SK-N-MC (cell line): ENCODE results near the gene RAB8A.
"Not testable (repeated sequence)": the region's sequence is repeated elsewhere in the genome, so short reads cannot be mapped to it uniquely, and the experiment has no call there.

Experiments
- DNase-seq: peaks from one replicate; pipeline ENCODE4 v3.0.0-alpha.2; 2011; ENCODE audit warnings: low read depth, low spot score
- H3K27ac ChIP-seq: fragments of 200-600 bp; sonication (generic); 2 replicates; pipeline ENCODE4 v1.5.1; 2016; ENCODE audit warnings: mixed run types
- H3K36me3 ChIP-seq: fragments of 200-600 bp; sonication (generic); 2 replicates; pipeline ENCODE4 v1.6.1; 2017; ENCODE audit warnings: antibody characterized with exemption, low read length, mixed read lengths; ENCODE audit not compliant: insufficient read depth
- H3K4me3 ChIP-seq: fragments of 200-600 bp; sonication (generic); 2 replicates; pipeline ENCODE4 v1.5.1; 2016
- H3K9ac ChIP-seq: fragments of 200-600 bp; sonication (generic); 2 replicates; pipeline ENCODE4 v1.8.0; 2017; ENCODE audit warnings: mixed run types, mixed read lengths; ENCODE audit not compliant: insufficient read length
- H3K9me3 ChIP-seq: fragments of 200-600 bp; sonication (generic); 2 replicates; pipeline ENCODE4 v1.6.1; 2017; ENCODE audit warnings: low read depth, mild to moderate bottlenecking, antibody characterized with exemption, low read length, moderate library complexity, mixed read lengths
- EZH2 ChIP-seq: fragments of 200-600 bp; sonication (generic); IDR thresholded peaks from one replicate; pipeline ENCODE4 v1.6.1; 2017; ENCODE audit warnings: antibody characterized with exemption
- FOXP2 ChIP-seq: optimal IDR thresholded peaks from 2 replicates; pipeline ENCODE3; 2011; ENCODE audit warnings: mild to moderate bottlenecking, moderate library complexity; ENCODE audit not compliant: insufficient read depth; ENCODE audit errors: extremely low read length, control extremely low read depth
- POLR2AphosphoS5 ChIP-seq: IDR thresholded peaks from 2 replicates; pipeline ENCODE4 v1.6.1; 2012; ENCODE audit warnings: mild to moderate bottlenecking, low read depth, low read length, borderline replicate concordance

The RAB8A gene

GRCh38 chr19:16076154-16076957, 35.3 kb upstream of the RAB8A start, which contains the start of gene TPM4:
TSS of gene TPM4 (plus strand) at chr19:16076495. CDS start at chr19:16076566, 71 bp downstream.
- Histone ChIP-seq H3K27ac (peak within 1 kb of the TSS; percentile 100), H3K4me3 (peak within 1 kb of the TSS; percentile 87), H3K9me3 (no peaks in the 10 kb centered on the region), H3K36me3 (peaks cover 18% of the 10 kb centered on the region), H3K9ac (peak within 1 kb of the TSS; percentile 99)
- no peak for DNase-seq
- TF ChIP-seq POLR2AphosphoS5 (peak; percentile 19; the same call in 1 of the 2 replicates), FOXP2 (no peak)

- no peak for DNase-seq
- H3K9ac ChIP-seq: peak overlapping the region; percentile 99
- peak overlapping the region; percentile 100 for H3K27ac ChIP-seq
- H3K36me3 ChIP-seq: peaks cover 25% of the 10 kb centered on the region
- peak overlapping the region; percentile 87 for H3K4me3 ChIP-seq
- TF ChIP-seq EZH2: no peak
- TF ChIP-seq POLR2AphosphoS5: no peak
- TF ChIP-seq FOXP2: no peak
- no peaks in the 10 kb centered on the region for H3K9me3 ChIP-seq
These were observed 34.6 kb upstream of the RAB8A start for GRCh38 chr19:16076958-16077611.

- no peak for TF ChIP-seq POLR2AphosphoS5
- TF ChIP-seq FOXP2: no peak
- TF ChIP-seq EZH2: no peak
- Histone ChIP-seq H3K4me3 (peak overlapping the region; percentile 87), H3K36me3 (peaks cover 36% of the 10 kb centered on the region)
These were observed 33.5 kb upstream of the RAB8A start for GRCh38 chr19:16077984-16078758.

GRCh38 chr19:16078759-16079707, 32.7 kb upstream of the RAB8A start:
- DNase-seq: peak; percentile 94
- Histone ChIP-seq H3K4me3 (peak overlapping the region; percentile 87), H3K9ac (peak overlapping the region; percentile 99), H3K36me3 (peaks cover 44% of the 10 kb centered on the region), H3K9me3 (no peaks in the 10 kb centered on the region), H3K27ac (peak overlapping the region; percentile 100)
- TF ChIP-seq POLR2AphosphoS5 (no peak; the same call in 1 of the 2 replicates), FOXP2 (peak; percentile 41)

More at GRCh38 chr19:16077984-16078758, 33.5 kb upstream of the RAB8A start:
- Histone ChIP-seq H3K27ac (peak overlapping the region; percentile 100), H3K9ac (peak overlapping the region; percentile 99), H3K9me3 (no peaks in the 10 kb centered on the region)
- peak; percentile 34 for DNase-seq

GRCh38 chr19:16084067-16084685, 27.5 kb upstream of the RAB8A start:
- Histone ChIP-seq H3K9me3 (no peaks in the 10 kb centered on the region), H3K36me3 (peaks cover 90% of the 10 kb centered on the region), H3K27ac (no peak overlapping the region), H3K9ac (no peak overlapping the region), H3K4me3 (no peak overlapping the region)
- TF ChIP-seq FOXP2 (no peak), POLR2AphosphoS5 (no peak), EZH2 (no peak)
- DNase-seq: no peak

- Histone ChIP-seq H3K9ac (no peak overlapping the region), H3K27ac (no peak overlapping the region), H3K9me3 (no peaks in the 10 kb centered on the region), H3K4me3 (no peak overlapping the region), H3K36me3 (peaks cover 98% of the 10 kb centered on the region)
- DNase-seq: no peak
- TF ChIP-seq EZH2 (no peak), POLR2AphosphoS5 (no peak), FOXP2 (no peak)
These were observed 26.6 kb upstream of the RAB8A start for GRCh38 chr19:16085115-16085514.

- peaks cover 98% of the 10 kb centered on the region for H3K36me3 ChIP-seq
- H3K27ac ChIP-seq, H3K9ac ChIP-seq, H3K4me3 ChIP-seq, DNase-seq, H3K9me3 ChIP-seq: not testable (repeated sequence)
These were observed 24.3 kb upstream of the RAB8A start for GRCh38 chr19:16087404-16087803.
